ENCODE data around the gene PAK5.

The PAK5 gene

GRCh38 chr20:9506280-9506821, 332.5 kb downstream of the PAK5 start:
- no peak overlapping the region for H3K9ac ChIP-seq (ENCODE audit: low read length)
- H3K27me3 ChIP-seq (replicated peaks; ENCODE audit: insufficient read depth, low read length), result no peaks in the 10 kb centered on the region
- H3K36me3 ChIP-seq (replicated peaks; ENCODE audit: insufficient read depth, low read length), result no peaks in the 10 kb centered on the region
- peaks cover 12% of the 10 kb centered on the region; the same call in 1 of the 2 replicates for H3K79me2 ChIP-seq (ENCODE audit: low read length)
- H3F3A ChIP-seq (ENCODE audit: insufficient read depth, low read length), result peaks cover 16% of the 10 kb centered on the region
- no peak overlapping the region for H3K4me3 ChIP-seq (ENCODE audit: low read length)
- no peaks in the 10 kb centered on the region for H3K9me2 ChIP-seq (replicated peaks; ENCODE audit: insufficient read depth, low read length)
- H3K4me2 ChIP-seq (ENCODE audit: low read depth, low read length), result no peak overlapping the region
- H4K20me1 ChIP-seq (ENCODE audit: insufficient read depth, low read length), result no peaks in the 10 kb centered on the region
- no peak overlapping the region for H3K27ac ChIP-seq (ENCODE audit: low read length)
- peaks cover 25% of the 10 kb centered on the region for H3K4me1 ChIP-seq (ENCODE audit: low read length)
- no peaks in the 10 kb centered on the region for H3K9me3 ChIP-seq (replicated peaks; ENCODE audit: insufficient read depth, low read length)
- no peak overlapping the region for H2AFZ ChIP-seq (ENCODE audit: low read length)
- DNase-seq, result no peak
- TF ChIP-seq, protein P1, sequence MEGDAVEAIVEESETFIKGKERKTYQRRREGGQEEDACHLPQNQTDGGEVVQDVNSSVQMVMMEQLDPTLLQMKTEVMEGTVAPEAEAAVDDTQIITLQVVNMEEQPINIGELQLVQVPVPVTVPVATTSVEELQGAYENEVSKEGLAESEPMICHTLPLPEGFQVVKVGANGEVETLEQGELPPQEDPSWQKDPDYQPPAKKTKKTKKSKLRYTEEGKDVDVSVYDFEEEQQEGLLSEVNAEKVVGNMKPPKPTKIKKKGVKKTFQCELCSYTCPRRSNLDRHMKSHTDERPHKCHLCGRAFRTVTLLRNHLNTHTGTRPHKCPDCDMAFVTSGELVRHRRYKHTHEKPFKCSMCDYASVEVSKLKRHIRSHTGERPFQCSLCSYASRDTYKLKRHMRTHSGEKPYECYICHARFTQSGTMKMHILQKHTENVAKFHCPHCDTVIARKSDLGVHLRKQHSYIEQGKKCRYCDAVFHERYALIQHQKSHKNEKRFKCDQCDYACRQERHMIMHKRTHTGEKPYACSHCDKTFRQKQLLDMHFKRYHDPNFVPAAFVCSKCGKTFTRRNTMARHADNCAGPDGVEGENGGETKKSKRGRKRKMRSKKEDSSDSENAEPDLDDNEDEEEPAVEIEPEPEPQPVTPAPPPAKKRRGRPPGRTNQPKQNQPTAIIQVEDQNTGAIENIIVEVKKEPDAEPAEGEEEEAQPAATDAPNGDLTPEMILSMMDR (IDR thresholded peaks at IDR 0.05; ENCODE audit: low read length), result no peak
- TF ChIP-seq EZH2 (optimal IDR thresholded peaks at IDR 0.05; ENCODE audit: low read depth, low read length) (no peak), EZH2phosphoT487 (IDR thresholded peaks at IDR 0.05; ENCODE audit: low read length) (no peak)

DNA sequence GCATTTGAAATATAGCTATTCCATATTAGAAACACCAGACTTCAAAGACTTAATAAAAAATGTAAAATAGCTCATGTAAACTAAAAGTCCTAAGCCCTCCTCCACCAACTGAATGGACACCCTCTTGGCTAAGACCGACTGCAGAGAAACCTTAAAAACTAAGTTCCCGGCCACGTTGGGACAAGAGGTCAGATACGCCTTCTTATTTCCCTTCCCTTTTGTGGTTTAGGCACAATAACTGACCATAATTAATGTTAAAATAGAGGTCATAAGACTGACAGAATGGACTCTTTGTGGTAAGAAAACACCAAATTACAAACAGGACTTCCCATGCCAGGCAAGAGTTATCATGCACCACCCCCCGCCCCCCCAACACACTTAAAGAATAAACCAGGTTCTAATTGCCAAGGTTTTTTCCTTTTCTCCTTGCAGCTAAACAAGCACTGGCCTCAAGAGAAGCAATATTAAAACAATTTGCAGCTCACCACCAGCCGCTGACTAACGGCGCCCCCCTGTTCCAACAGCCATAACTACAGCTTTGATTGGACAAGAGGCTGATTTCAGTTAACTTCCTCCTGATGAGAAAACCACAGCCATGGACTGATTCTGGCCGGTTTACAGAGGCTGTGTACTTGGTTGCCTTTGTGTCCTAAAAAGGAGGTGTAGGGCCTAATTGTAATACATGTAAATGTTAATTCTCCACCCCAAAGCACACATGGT, 335.2 kb downstream of the PAK5 start:
- H3F3A ChIP-seq (ENCODE audit: insufficient read depth, low read length), result no peaks in the 10 kb centered on the region
- H3K4me2 ChIP-seq (ENCODE audit: low read depth, low read length), result no peak overlapping the region
- H3K9me2 ChIP-seq (replicated peaks; ENCODE audit: insufficient read depth, low read length), result no peaks in the 10 kb centered on the region
- TF ChIP-seq, protein P1 (IDR thresholded peaks at IDR 0.05; ENCODE audit: low read length), result peak; percentile 33
- TF ChIP-seq EZH2 (optimal IDR thresholded peaks at IDR 0.05; ENCODE audit: low read depth, low read length) (no peak), EZH2phosphoT487 (IDR thresholded peaks at IDR 0.05; ENCODE audit: low read length) (no peak)
- no peaks in the 10 kb centered on the region for H3K36me3 ChIP-seq (replicated peaks; ENCODE audit: insufficient read depth, low read length)
- no peak overlapping the region for H3K9ac ChIP-seq (ENCODE audit: low read length)
- no peaks in the 10 kb centered on the region for H4K20me1 ChIP-seq (ENCODE audit: insufficient read depth, low read length)
- H3K4me1 ChIP-seq (ENCODE audit: low read length), result peaks cover 33% of the 10 kb centered on the region
- H3K4me3 ChIP-seq (ENCODE audit: low read length), result no peak overlapping the region
- no peak overlapping the region for H2AFZ ChIP-seq (ENCODE audit: low read length)
- H3K79me2 ChIP-seq (ENCODE audit: low read length), result peaks cover 3% of the 10 kb centered on the region; the same call in 1 of the 2 replicates
- no peak for DNase-seq
- H3K27me3 ChIP-seq (replicated peaks; ENCODE audit: insufficient read depth, low read length), result no peaks in the 10 kb centered on the region
- no peaks in the 10 kb centered on the region for H3K9me3 ChIP-seq (replicated peaks; ENCODE audit: insufficient read depth, low read length)
- H3K27ac ChIP-seq (ENCODE audit: low read length), result no peak overlapping the region

GRCh38 chr20:9501473-9501872, 337.4 kb downstream of the PAK5 start:
- Histone ChIP-seq H2AFZ (ENCODE audit: low read length) (no peak overlapping the region), H3F3A (ENCODE audit: insufficient read depth, low read length) (no peaks in the 10 kb centered on the region), H3K27ac (ENCODE audit: low read length) (no peak overlapping the region), H3K4me2 (ENCODE audit: low read depth, low read length) (no peak overlapping the region), H3K9me3 (replicated peaks; ENCODE audit: insufficient read depth, low read length) (no peaks in the 10 kb centered on the region), H3K9me2 (replicated peaks; ENCODE audit: insufficient read depth, low read length) (no peaks in the 10 kb centered on the region), H3K4me1 (ENCODE audit: low read length) (peaks cover 35% of the 10 kb centered on the region), H4K20me1 (ENCODE audit: insufficient read depth, low read length) (no peaks in the 10 kb centered on the region), H3K79me2 (ENCODE audit: low read length) (no peaks in the 10 kb centered on the region), H3K9ac (ENCODE audit: low read length) (no peak overlapping the region), H3K4me3 (ENCODE audit: low read length) (no peak overlapping the region), H3K36me3 (replicated peaks; ENCODE audit: insufficient read depth, low read length) (no peaks in the 10 kb centered on the region), H3K27me3 (replicated peaks; ENCODE audit: insufficient read depth, low read length) (no peaks in the 10 kb centered on the region)
- no peak for DNase-seq
- TF ChIP-seq, protein P1 (IDR thresholded peaks at IDR 0.05; ENCODE audit: low read length), result no peak
- TF ChIP-seq EZH2 (optimal IDR thresholded peaks at IDR 0.05; ENCODE audit: low read depth, low read length) (no peak), EZH2phosphoT487 (IDR thresholded peaks at IDR 0.05; ENCODE audit: low read length) (no peak)
